SJCRH30 (cell line): Measurements from ENCODE around the gene GAGE12F. TPM values are rescaled to one million over a fixed set of nuclear protein-coding genes. Genes with fewer than 3 reads are reported as not detected.
"Not testable (repeated sequence)": the region's sequence is repeated elsewhere in the genome, so short reads cannot be mapped to it uniquely, and the experiment has no call there.

ENCODE experiments used
- DNase-seq, 2 experiments: peaks; one replicate each; pipeline ENCODE4 v3.0.0-alpha.2; 2015 to 2020
- H3K27ac ChIP-seq: fragments of 250-450 bp; sonication (Bioruptor Pico); 2 replicates; pipeline ENCODE4 v1.5.1; 2020; ENCODE audit warnings: mild to moderate bottlenecking, moderate library complexity
- H3K27me3 ChIP-seq: fragments of 250-450 bp; sonication (Bioruptor Pico); 2 replicates; pipeline ENCODE4 v1.5.1; 2020; ENCODE audit warnings: mild to moderate bottlenecking, moderate library complexity
- H3K36me3 ChIP-seq: fragments of 250-450 bp; sonication (Bioruptor Pico); 2 replicates; pipeline ENCODE4 v1.5.1; 2020; ENCODE audit warnings: mild to moderate bottlenecking, moderate library complexity
- H3K4me1 ChIP-seq: fragments of 250-450 bp; sonication (Bioruptor Pico); 2 replicates; pipeline ENCODE4 v1.5.1; 2020; ENCODE audit warnings: mild to moderate bottlenecking, moderate library complexity
- H3K4me3 ChIP-seq: fragments of 250-450 bp; sonication (Bioruptor Pico); 2 replicates; pipeline ENCODE4 v1.5.1; 2020; ENCODE audit warnings: mild to moderate bottlenecking, moderate library complexity
- H3K9me3 ChIP-seq: fragments of 250-450 bp; sonication (Bioruptor Pico); replicated peaks from 2 replicates; pipeline ENCODE4 v1.5.1; 2020; ENCODE audit warnings: mild to moderate bottlenecking, moderate library complexity
- total RNA-seq: library from RNA; depleted of rRNA; stranded (reverse); fragments of >200 nt; shearing (Covaris generic); gene quantifications from 2 replicates; pipeline ENCODE4 v1.2.3, GENCODE V29; 2014; rRNA removed

GAGE12F gene
- total RNA-seq = not detected in 2 replicates

- not testable (repeated sequence) for DNase-seq, H3K4me3 ChIP-seq, H3K27ac ChIP-seq, H3K36me3 ChIP-seq, H3K9me3 ChIP-seq, H3K4me1 ChIP-seq, H3K27me3 ChIP-seq
Measured at GRCh38 chrX:49560542-49560941, at the start of gene GAGE12F. GAGE12F (plus strand) TSS chrX:49560842; CDS start chrX:49561997, 1,155 bp downstream.

GRCh38 chrX:49531877-49532276 lies 28.8 kb upstream of the GAGE12F start, which contains the start of gene GAGE12C:
GAGE12C (plus strand) TSS chrX:49532177; CDS start chrX:49533332, 1,155 bp downstream.
- not testable (repeated sequence) for DNase-seq, H3K4me1 ChIP-seq, H3K4me3 ChIP-seq, H3K36me3 ChIP-seq, H3K9me3 ChIP-seq, H3K27me3 ChIP-seq, H3K27ac ChIP-seq

GRCh38 chrX:49541433-49541832 lies 19.2 kb upstream of the GAGE12F start, which contains the start of gene GAGE12D:
GAGE12D (plus strand) TSS chrX:49541733; CDS start chrX:49542888, 1,155 bp downstream.
- not testable (repeated sequence) for H3K36me3 ChIP-seq, H3K27ac ChIP-seq, DNase-seq, H3K9me3 ChIP-seq, H3K27me3 ChIP-seq, H3K4me3 ChIP-seq, H3K4me1 ChIP-seq

- not testable (repeated sequence) for DNase-seq, H3K27me3 ChIP-seq, H3K4me1 ChIP-seq, H3K9me3 ChIP-seq, H3K36me3 ChIP-seq, H3K4me3 ChIP-seq, H3K27ac ChIP-seq
Measured at GRCh38 chrX:49550989-49551388, 9.7 kb upstream of the GAGE12F start, which contains the start of gene GAGE12E. GAGE12E (plus strand) TSS chrX:49551289; CDS start chrX:49552444, 1,155 bp downstream.

- H3K4me1 ChIP-seq, DNase-seq, H3K27ac ChIP-seq, H3K36me3 ChIP-seq, H3K4me3 ChIP-seq, H3K27me3 ChIP-seq, H3K9me3 ChIP-seq: not testable (repeated sequence)
Measured at GRCh38 chrX:49568728-49569127, 8.1 kb downstream of the GAGE12F start.

GRCh38 chrX:49569152-49569551 lies 8.5 kb downstream of the GAGE12F start:
- not testable (repeated sequence) for H3K27me3 ChIP-seq, H3K4me3 ChIP-seq, H3K4me1 ChIP-seq, H3K9me3 ChIP-seq, H3K27ac ChIP-seq, H3K36me3 ChIP-seq, DNase-seq

GRCh38 chrX:49570100-49570499 lies 9.5 kb downstream of the GAGE12F start, which contains the start of gene GAGE12G:
GAGE12G (plus strand) TSS chrX:49570400; CDS start chrX:49571555, 1,155 bp downstream.
- H3K4me1 ChIP-seq, H3K9me3 ChIP-seq, DNase-seq, H3K4me3 ChIP-seq, H3K36me3 ChIP-seq, H3K27ac ChIP-seq, H3K27me3 ChIP-seq: not testable (repeated sequence)

- not testable (repeated sequence) for H3K4me3 ChIP-seq, H3K4me1 ChIP-seq, H3K9me3 ChIP-seq, H3K27me3 ChIP-seq, H3K36me3 ChIP-seq, H3K27ac ChIP-seq, DNase-seq
Measured at GRCh38 chrX:49579649-49580048, 19.0 kb downstream of the GAGE12F start, which contains the start of gene GAGE12H. GAGE12H (plus strand) TSS chrX:49579949; CDS start chrX:49581104, 1,155 bp downstream.

- not testable (repeated sequence) for DNase-seq, H3K36me3 ChIP-seq, H3K4me3 ChIP-seq, H3K27ac ChIP-seq, H3K27me3 ChIP-seq, H3K9me3 ChIP-seq, H3K4me1 ChIP-seq
Measured at GRCh38 chrX:49589196-49589595, 28.6 kb downstream of the GAGE12F start, which contains the start of gene GAGE2A. GAGE2A (plus strand) TSS chrX:49589496; CDS start chrX:49590651, 1,155 bp downstream.

GRCh38 chrX:49589769-49590478 lies 29.3 kb downstream of the GAGE12F start:
- not testable (repeated sequence) for H3K4me1 ChIP-seq, H3K27ac ChIP-seq, H3K9me3 ChIP-seq, H3K36me3 ChIP-seq, DNase-seq, H3K27me3 ChIP-seq, H3K4me3 ChIP-seq

- H3K4me3 ChIP-seq, H3K27me3 ChIP-seq, H3K27ac ChIP-seq, H3K36me3 ChIP-seq, H3K9me3 ChIP-seq, DNase-seq, H3K4me1 ChIP-seq: not testable (repeated sequence)
Measured at GRCh38 chrX:49590488-49590887, 29.8 kb downstream of the GAGE12F start.

GRCh38 chrX:49598720-49599119 lies 38.1 kb downstream of the GAGE12F start, which contains the start of gene GAGE1:
GAGE1 (plus strand) TSS chrX:49599020; CDS start chrX:49600175, 1,155 bp downstream.
- not testable (repeated sequence) for H3K27ac ChIP-seq, H3K4me3 ChIP-seq, H3K9me3 ChIP-seq, H3K36me3 ChIP-seq, H3K27me3 ChIP-seq, H3K4me1 ChIP-seq, DNase-seq

- Histone ChIP-seq H3K4me1 (no peaks in the 10 kb centered on the region), H3K27me3 (no peaks in the 10 kb centered on the region), H3K9me3 (no peaks in the 10 kb centered on the region), H3K27ac (no peak overlapping the region), H3K36me3 (no peaks in the 10 kb centered on the region), H3K4me3 (no peak overlapping the region)
- no peak for DNase-seq
Measured at GRCh38 chrX:49610718-49611310, 50.2 kb downstream of the GAGE12F start.
